HG02623 (cell line): ENCODE data around the gene CP.
A peak's percentile ranks its signal among the peaks of the same experiment; 100 is the strongest.
"Not testable (repeated sequence)": the region's sequence is repeated elsewhere in the genome, so short reads cannot be mapped to it uniquely, and the experiment has no call there.

ENCODE experiments used
- ATAC-seq: cut with Tn5 transposase; IDR thresholded peaks from one replicate; pipeline ENCODE4 v1.9.1; 2021; ENCODE audit warnings: moderate library complexity; ENCODE audit not compliant: unreplicated experiment

CP gene

DNA sequence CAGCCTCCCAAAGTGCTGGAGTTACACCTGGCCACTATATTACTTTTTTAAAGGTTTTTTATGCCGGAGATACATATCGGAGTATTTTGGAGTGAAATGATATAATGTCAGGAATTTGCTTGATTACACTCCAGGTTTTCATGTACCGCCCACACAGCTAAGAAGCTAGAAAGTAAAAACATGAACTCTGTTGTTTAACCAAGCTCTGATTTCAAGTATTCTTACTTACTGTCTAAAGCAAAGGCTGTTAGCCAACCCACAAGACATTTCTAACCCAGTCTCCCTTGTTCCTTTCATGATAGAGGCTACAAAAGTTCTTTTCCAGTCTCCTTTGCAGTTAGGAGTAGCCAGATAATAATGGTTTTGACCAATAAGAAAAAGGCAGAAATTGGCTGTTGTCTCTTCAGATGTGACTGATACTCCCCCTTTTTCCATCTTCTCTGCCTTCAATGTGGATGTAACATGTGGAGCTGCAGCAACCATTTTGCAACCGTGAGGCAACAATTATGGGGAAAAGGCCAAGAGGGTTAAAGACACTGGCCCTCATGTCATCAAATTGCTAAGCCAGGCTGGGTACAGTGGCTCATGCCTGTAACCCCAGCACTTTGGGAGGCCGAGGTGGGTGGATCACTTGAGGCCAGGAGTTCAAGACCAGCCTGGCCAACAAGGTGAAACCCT, 6.1 kb upstream of the CP start:
- ATAC-seq = no peak

DNA sequence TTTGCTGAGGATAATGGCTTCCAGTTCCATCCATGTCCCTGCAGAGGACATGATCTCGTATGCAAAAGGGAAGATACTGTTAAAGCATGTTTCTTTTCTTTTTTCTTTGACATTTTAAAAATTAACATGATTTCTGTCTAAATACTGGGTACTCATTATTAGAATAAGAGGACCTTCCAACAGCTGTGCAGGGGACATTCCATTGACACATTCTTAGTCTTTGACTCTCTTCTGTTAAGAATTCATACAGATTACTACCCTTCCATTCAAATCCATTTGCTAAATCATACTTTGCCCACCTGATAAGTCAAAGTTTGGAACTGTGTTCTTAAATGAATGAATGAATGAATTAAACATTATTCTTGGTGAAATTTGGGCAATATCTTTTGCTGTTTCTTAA, 5.1 kb upstream of the CP start:
- no peak for ATAC-seq

DNA sequence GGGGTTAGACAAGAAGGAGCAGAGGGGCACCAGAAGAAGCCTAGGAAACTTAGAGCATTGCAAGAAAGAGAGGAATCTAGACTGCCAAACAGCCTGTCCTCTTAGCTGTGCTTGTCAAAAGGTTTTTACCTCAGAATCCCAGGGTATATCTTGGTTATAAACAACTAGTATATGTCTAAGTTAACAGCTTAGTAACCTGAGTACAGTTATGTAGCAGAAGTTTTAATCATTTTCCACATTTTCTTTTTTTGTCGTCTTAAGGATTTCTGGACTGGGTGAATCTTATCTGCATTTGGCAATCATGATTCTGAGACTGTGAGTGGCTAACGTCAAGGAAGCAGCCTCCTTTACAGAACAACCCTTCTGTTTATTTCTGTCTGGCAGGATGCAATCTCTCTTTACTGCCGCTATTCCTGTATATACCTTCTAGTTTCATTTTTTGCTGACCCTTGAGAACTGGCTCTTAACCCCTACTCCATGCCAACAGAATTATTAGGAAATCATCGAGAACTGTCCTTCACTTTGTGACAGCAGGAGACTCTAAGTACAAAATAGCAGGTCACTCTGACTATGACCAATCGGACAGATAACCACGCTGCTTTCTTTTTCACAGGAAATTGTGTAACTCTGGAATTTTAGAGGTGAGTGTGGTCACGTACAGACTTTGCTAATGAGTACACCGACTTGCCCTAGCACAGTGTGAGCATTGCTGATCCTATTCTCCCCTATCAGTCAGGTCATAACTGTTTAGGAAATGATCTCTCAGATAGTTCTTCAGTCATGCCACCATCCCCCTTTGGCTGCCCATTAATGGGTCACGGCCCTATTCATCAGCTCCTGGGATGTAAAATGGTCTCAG, 3.3 kb upstream of the CP start:
- peak; percentile 95 for ATAC-seq

DNA sequence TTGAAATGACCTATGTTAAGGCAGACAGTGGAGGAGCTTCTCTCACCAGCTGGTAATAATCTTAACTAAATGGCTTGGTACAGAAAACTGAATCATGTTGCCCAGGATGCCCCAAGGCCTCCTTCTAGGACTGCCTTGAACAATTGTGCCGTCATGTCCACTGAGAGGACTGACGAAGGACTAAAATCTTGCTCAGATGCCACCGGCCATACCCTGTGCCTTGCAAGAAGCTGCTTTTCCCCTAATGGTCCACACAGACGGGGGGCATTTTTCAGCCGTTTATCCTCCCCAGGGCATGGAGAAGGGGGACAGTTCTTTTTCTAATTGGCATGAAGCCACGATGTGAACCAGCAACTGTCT, 1.8 kb upstream of the CP start:
- ATAC-seq = no peak

DNA sequence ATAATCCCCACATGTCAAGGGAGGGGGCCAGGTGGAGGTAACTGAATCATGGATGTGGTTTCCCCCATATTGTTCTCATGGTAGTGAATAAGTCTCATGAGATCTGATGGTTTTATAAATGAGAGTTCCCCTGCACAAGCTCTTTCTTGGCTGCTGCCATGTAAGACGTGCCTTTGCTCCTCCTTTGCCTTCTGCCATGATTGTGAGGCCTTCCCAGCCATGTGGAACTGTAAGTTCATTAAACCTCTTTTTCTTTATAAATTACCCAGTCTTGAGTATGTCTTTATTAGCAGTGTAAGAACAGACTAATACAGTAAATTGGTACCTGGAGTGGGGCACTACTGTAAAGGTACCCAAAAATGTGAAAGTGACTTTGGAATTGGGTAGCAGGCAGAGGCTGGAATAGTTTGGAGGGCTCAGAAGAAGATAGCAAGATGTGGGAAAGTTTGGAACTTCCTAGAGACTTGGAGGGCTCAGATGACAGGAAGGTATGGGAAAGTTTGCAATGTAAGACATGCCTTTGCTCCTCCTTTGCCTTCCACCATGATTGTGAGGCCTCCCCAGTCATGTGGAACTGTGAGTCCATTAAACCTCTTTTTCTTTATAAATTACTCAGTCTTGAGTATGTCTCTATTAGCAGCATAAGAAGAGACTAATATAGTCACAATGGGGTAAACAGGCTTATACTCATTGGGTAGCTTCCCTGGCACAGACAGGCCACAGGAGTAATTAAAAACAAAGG, 2.1 kb downstream of the CP start:
- not testable (repeated sequence) for ATAC-seq

DNA sequence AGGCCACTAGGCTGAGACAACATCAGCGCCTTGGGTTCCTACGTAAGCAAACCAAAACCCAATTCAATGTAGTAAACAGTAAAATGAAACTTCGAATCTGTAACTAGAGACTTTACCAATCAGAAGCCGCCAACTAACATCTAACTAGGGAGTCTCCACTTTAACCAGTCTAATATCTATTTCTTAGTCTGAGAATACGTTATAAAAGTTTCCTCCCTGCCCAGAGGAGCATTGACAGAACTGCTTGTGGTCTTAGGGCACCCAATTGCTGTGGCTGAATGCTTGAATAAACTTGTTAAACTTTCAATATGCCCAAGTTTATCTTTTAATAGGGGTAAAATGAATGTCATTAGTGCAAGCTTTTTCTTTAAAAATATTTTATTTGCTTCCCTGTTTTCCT, 4.3 kb downstream of the CP start:
- ATAC-seq = no peak

DNA sequence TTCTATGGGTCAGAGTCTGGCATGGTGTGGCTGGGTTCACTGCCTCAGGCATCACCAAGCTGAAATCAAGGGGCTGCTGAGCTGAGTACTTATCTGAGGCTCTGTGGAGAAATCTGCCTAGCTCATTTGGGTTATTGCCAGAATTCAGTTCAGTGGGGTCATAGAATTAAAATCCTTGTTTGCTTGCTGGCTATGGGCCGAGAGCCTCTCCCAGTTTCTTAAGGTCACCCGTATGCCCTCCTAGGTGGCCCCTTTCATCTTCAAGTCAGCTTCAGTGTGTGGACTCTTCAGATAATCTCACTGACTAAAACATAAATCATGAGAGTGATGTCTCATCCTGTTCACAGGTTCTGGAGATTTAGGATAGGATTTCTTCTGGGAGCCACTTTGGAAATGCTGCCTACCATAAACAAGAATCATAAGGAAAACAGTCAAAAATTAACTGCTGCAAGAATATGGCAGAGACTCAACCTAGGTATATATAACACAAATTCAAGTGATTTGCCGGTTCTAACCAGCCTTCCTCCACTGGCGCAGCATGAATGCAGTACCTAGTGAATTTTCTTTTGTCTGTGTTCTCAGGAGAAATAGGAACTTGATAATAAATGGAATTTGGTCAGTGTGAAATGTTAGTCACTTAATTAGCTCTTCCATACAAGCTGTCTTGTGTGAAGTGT, 5.3 kb downstream of the CP start:
- no peak for ATAC-seq

DNA sequence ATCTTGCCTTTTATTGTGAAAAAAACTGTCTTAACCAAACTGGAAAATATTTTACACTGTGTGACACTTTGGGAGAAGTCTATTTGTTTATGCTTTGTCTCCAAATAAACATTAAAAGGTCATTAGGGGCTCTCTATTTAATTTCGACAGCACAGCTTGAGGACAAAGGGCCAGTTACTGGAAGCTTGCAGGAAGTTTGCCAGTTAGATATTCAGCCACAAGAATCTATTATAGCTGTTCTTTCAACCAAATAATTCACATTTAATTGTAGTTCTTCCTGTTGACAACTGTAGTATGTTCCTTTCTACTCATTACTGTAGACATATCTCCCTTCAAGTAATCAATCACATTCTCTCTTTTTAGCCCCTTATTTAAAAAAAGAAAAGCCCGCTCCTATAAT, 6.1 kb downstream of the CP start:
- ATAC-seq = no peak

DNA sequence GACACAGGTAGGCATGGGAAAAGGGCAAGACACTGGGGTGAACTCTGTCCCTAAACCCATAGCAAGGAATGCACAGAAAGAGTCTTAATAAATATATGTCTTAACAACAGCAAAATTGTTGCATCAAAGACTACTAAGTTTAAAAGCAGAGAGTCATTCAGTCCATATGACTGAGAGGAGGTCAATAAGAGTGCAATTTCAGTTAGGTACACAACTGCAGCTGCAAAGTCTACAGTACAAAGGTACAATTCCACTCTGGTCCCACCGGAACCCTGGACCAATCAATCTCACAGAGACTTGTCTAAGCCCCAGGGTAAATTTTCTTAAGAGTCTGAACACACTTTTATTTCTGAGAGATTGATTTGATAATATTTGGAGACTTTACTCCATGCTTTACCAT, 6.9 kb downstream of the CP start:
- ATAC-seq = no peak

DNA sequence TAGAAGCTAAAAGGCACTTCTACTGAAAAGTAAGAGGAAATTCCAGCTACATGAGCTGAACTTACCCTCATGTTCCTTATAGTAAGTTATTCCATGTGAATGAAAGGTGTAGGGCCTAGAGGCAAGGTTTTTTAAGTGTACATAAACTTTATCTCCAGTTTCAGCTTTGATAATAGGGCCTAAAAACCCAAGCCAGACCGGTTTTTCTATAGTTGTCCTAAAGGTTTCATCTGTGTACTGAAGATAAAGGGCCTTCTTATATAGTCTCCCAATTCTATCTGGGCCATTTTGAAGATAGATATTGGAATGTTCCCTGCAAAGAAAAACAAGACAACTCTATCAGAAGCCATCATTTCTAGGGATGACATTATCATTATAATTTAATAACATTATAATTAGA, 9.2 kb downstream of the CP start:
- ATAC-seq = no peak

DNA sequence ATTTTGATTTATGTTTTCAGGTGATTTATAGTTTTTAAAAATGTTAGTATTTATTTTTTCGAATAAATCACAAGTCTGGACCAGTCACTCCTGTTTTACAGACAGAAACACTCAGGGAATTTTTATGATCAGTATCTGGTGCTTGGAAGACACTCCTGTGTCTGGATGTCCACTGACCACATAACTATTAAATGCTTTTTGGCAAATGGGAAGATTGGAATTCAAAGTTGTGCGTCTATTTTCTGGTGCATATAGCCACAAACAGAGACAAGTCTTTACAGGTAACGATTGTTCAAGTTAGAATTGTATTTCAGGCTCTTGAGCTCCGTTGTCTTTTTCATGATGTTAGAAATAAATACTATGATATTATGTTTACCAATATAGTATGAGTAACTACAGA, 12.2 kb downstream of the CP start:
- no peak for ATAC-seq

DNA sequence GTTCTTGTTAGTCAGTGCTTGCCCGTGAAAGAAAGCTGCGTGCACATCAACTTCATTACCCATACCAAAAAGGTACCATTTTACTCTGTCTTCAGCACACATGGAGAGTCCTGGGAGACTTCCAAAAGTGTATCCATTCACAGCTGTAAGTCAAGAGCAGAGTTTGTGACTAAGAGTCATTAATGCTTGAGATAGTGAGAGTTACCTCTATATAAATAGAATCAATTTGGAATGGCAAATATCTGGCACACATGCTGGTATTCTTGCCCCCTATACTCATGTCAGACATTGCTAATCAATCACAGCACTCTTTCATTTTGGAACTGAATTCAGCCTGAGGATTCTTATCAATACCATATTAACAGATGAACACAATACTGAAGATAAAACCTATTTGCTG, 14.2 kb downstream of the CP start:
- no peak for ATAC-seq

DNA sequence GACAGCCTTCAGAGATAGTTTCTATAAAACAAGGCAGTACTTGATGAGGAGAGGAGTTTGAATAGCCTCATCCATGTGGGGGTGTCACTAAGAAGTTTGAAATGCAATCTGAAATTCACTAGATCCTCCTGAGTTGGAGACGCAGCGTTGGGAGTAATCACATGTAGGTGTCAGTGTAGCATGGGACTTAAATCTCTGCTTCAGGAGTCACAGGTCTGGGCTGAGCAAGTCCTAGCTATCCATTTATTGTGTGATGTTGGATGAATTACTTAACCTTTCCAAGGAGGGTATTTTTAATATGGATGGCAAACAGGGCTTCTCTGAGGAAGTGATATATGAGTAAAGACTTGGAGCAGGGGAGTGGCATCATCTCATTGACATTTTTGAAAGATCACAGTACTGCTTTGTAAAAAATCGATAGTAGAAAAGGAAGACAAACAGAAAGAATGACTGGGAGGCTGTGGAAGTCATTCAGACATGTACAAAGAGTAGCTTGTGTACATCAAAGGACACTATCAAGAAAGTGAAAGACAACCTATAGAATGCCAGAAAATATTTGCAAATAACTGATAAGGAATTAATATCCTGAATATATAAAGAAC, 17.1 kb downstream of the CP start:
- ATAC-seq = no peak

DNA sequence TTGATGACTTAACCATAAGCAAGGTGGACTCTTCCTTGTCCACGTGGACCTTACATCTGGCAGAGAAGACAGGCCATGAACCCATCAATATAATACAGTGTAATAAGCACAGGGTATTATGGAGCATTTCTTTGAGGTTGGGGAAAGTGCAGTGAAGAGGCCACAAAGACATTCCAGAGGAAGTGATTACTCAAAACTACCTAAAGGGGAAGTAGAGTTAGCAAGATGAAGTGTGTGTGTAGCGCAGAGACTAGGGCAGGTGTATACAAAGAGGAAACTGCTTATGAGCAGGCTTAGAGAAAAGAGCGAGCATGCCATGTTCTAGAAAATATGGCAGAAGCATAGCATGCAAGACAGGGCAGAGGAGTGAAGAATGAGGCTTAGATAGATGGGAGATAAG, 17.9 kb downstream of the CP start:
- peak; percentile 100 for ATAC-seq

DNA sequence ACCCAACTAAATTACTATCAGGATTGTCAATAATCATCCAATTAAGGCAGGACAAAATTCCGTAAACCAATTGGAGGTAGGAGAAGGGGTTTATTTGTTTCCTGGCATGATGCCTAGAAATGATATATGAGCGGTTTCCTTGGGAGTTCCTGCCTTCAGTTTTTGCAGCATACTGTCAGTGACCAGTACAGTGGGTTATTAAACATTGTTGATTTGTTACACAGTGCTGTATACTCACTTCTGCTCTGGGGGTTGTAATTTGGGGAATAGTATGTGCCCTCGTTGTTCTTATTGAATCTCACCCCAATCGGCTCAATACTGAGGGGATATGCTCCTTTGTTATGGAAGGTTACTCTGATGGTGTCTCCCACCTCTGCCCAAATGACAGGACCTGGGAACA, 22.2 kb downstream of the CP start:
- no peak for ATAC-seq

DNA sequence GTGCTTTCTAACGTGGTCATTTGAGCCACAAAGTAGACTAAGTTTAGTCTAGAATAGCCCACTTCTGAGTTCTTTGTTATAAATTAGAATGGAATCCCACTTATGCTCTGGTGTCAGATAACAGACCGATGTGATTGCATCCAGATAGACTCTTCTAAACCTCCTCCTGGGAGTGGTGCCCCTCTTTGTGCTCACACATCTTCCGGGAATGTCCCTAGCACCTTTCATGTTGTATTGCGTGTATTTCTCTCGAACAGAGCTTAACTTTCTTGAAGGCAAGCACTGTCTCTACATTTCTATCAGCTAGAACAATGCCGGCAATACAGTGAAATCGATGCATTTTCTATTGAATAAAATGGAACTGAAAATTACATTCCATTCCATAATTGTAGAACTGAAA, 23.0 kb downstream of the CP start:
- ATAC-seq = no peak

DNA sequence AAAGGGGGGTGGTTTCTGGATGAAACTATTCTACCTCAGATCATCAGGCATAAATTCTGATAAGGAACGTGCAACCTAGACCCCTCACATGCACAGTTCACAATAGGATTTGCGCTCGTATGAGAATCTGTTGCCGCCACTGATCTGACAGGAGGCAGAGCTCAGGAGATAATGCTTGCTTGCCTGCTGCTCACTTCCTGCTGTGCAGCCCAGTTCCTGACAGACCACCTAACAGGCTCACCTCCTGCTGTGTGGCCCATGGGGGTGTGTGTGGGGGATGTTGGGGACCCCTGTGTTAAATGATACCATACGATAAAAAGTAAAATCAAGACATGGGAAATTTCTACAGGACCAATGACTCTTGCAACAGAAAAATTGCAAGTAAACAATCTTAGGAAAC, 24.0 kb downstream of the CP start:
- no peak for ATAC-seq

DNA sequence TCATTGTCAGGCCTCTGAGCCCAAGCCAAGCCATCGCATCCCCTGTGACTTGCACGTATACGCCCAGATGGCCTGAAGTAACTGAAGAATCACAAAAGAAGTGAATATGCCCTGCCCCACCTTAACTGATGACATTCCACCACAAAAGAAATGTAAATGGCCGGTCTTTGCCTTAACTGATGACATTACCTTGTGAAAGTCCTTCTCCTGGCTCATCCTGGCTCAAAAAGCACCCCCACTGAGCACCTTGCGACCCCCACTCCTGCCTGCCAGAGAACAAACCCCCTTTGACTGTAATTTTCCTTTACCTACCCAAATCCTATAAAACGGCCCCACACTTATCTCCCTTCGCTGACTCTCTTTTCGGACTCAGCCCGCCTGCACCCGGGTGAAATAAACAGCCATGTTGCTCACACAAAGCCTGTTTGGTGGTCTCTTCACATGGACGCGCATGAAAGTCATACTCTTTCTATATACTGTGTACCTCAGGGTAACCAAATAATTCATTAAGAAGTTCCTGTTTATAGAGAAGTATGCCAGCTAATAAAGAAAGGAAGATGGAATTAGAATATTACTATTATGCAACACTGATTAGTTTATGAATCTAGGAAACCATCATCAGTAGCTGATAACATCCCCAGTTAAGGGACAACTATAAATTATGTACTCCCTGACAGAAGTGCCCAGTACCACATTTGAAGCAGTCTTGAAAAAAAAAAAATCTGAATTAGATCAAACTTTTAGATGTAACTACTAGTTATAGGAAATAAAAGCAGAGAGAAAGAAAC, 24.6 kb downstream of the CP start:
- not testable (repeated sequence) for ATAC-seq

DNA sequence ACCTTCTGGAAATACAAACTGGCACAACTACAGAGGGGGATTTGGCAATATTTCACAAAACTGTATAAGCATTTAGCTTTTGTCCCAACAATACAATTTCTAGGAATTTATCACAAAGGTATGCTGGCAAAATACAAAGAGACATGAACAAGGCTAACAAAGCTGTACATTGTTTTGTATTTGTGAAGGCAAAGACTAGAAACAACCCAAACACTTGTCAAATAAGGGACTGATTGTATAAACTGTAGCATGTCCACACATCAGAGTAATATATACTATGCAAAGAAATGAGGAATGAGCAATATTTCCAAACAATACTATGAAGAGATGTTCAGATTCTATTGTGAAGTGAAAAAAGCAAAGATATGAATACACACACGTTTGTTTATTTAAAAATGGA, 26.4 kb downstream of the CP start:
- ATAC-seq = no peak

DNA sequence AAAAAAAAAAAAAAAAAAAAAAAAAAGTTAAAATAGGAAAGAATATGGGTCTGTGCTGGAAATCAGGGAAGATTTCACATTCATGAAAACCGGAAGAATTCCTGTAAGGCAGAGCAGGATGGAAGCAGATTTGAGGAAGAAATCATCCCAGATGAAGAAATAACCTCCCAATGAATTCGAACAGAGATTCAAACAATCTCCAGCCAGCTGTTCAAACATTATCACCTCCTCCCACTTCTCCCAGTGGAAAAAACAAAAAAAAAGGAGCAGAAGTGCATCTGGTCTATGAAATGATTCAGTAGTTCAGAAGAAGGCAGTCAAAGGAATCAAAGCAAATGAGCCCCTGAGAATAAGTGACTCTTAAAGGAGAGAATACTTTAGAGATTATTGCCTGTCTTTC, 33.1 kb downstream of the CP start:
- ATAC-seq = no peak
